Mucosa of rectum (tissue), 2 donors: ENCODE measurements around the gene PCAT7.

Experiments used
- H3K27ac ChIP-seq, 2 donors: one replicate each; pipeline ENCODE4 v1.7.0; 2013; ENCODE audit warnings: inconsistent platforms in 2 of 2, low read depth in 2 of 2, low read length in 2 of 2
- H3K27me3 ChIP-seq, 2 donors: one replicate each; pipeline ENCODE4 v1.7.0; 2013; ENCODE audit warnings: low read length in 2 of 2; ENCODE audit not compliant: control insufficient read depth in 2 of 2, insufficient read depth in 2 of 2
- H3K36me3 ChIP-seq, 2 donors: one replicate each; pipeline ENCODE4 v1.7.0; 2013; ENCODE audit warnings: low read length in 2 of 2; ENCODE audit not compliant: control insufficient read depth in 2 of 2, insufficient read depth in 2 of 2
- H3K4me1 ChIP-seq, 2 donors: one replicate each; pipeline ENCODE4 v1.7.0; 2013; ENCODE audit warnings: low read length in 2 of 2, mild to moderate bottlenecking in 1 of 2; ENCODE audit not compliant: control insufficient read depth in 2 of 2, insufficient read depth in 2 of 2
- H3K4me3 ChIP-seq, 2 donors: one replicate each; pipeline ENCODE4 v1.7.0; 2013; ENCODE audit warnings: low read length in 2 of 2
- H3K9ac ChIP-seq, 2 donors: one replicate each; pipeline ENCODE4 v1.7.0; 2013; ENCODE audit warnings: low read length in 2 of 2, low read depth in 1 of 2, mild to moderate bottlenecking in 1 of 2
- H3K9me3 ChIP-seq, 2 donors: one replicate each; pipeline ENCODE4 v1.7.0; 2013; ENCODE audit warnings: low read length in 2 of 2; ENCODE audit not compliant: control insufficient read depth in 2 of 2
- donor health status: healthy.
- donor health status: Normal muscosa, but diverticular disease.

Gene PCAT7

GRCh38 chr9:94599102-94599501 is 44.2 kb downstream of the PCAT7 start:
- no peaks in the 10 kb centered on the region for H3K36me3 ChIP-seq
- H3K4me1 ChIP-seq: peaks cover 18 to 27% of the 10 kb centered on the region in 2 donors
- no peak overlapping the region for H3K9ac ChIP-seq
- no peak overlapping the region for H3K27ac ChIP-seq
- H3K4me3 ChIP-seq: no peak overlapping the region
- H3K27me3 ChIP-seq: no peaks in the 10 kb centered on the region
- no peaks in the 10 kb centered on the region for H3K9me3 ChIP-seq

- Histone ChIP-seq H3K27me3 (no peaks in the 10 kb centered on the region), H3K36me3 (no peaks in the 10 kb centered on the region), H3K27ac (peak overlapping the region; percentile 52 to 60), H3K9ac (peak overlapping the region in 1 of 2 donors; percentile 60), H3K4me1 (peaks cover 27 to 35% of the 10 kb centered on the region in 2 donors), H3K9me3 (no peaks in the 10 kb centered on the region), H3K4me3 (no peak overlapping the region)
These were observed 45.4 kb downstream of the PCAT7 start for GRCh38 chr9:94600258-94600657.

GRCh38 chr9:94600715-94601114 is 45.8 kb downstream of the PCAT7 start:
- peak overlapping the region; percentile 52 to 60 for H3K27ac ChIP-seq
- no peaks in the 10 kb centered on the region for H3K9me3 ChIP-seq
- H3K36me3 ChIP-seq: no peaks in the 10 kb centered on the region
- H3K9ac ChIP-seq: no peak overlapping the region
- H3K4me1 ChIP-seq: peaks cover 28 to 37% of the 10 kb centered on the region in 2 donors
- H3K27me3 ChIP-seq: no peaks in the 10 kb centered on the region
- peak overlapping the region in 1 of 2 donors; percentile 17 for H3K4me3 ChIP-seq

- no peaks in the 10 kb centered on the region for H3K9me3 ChIP-seq
- no peaks in the 10 kb centered on the region for H3K27me3 ChIP-seq
- no peak overlapping the region for H3K4me3 ChIP-seq
- H3K27ac ChIP-seq: no peak overlapping the region
- no peak overlapping the region for H3K9ac ChIP-seq
- H3K4me1 ChIP-seq: peaks cover 46 to 57% of the 10 kb centered on the region in 2 donors
- no peaks in the 10 kb centered on the region for H3K36me3 ChIP-seq
These were observed 47.8 kb downstream of the PCAT7 start for GRCh38 chr9:94602666-94603065.

GRCh38 chr9:94603259-94604160 is 48.6 kb downstream of the PCAT7 start:
- Histone ChIP-seq H3K27ac (peak overlapping the region; percentile 62 to 83), H3K9me3 (no peaks in the 10 kb centered on the region), H3K27me3 (no peaks in the 10 kb centered on the region), H3K4me1 (peaks cover 53 to 64% of the 10 kb centered on the region in 2 donors), H3K36me3 (no peaks in the 10 kb centered on the region), H3K4me3 (peak overlapping the region in 1 of 2 donors; percentile 38), H3K9ac (peak overlapping the region in 1 of 2 donors; percentile 32)

- Histone ChIP-seq H3K9me3 (no peaks in the 10 kb centered on the region), H3K27ac (peak overlapping the region; percentile 91 to 96), H3K36me3 (no peaks in the 10 kb centered on the region), H3K4me3 (peak overlapping the region; percentile 32 to 57), H3K9ac (peak overlapping the region; percentile 58 to 64), H3K27me3 (no peaks in the 10 kb centered on the region), H3K4me1 (peaks cover 57 to 72% of the 10 kb centered on the region in 2 donors)
These were observed 52.0 kb downstream of the PCAT7 start for GRCh38 chr9:94606646-94607422.

- peak overlapping the region; percentile 32 to 57 for H3K4me3 ChIP-seq
- no peaks in the 10 kb centered on the region for H3K27me3 ChIP-seq
- no peaks in the 10 kb centered on the region for H3K36me3 ChIP-seq
- H3K27ac ChIP-seq: peak overlapping the region; percentile 91 to 96
- peaks cover 61 to 76% of the 10 kb centered on the region in 2 donors for H3K4me1 ChIP-seq
- H3K9ac ChIP-seq: peak overlapping the region; percentile 58 to 64
- H3K9me3 ChIP-seq: no peaks in the 10 kb centered on the region
These were observed 52.5 kb downstream of the PCAT7 start for GRCh38 chr9:94607423-94607691.

- Histone ChIP-seq H3K4me3 (no peak overlapping the region), H3K9me3 (no peaks in the 10 kb centered on the region), H3K9ac (no peak overlapping the region), H3K27me3 (no peaks in the 10 kb centered on the region), H3K27ac (peak overlapping the region in 1 of 2 donors; percentile 91), H3K36me3 (no peaks in the 10 kb centered on the region), H3K4me1 (peaks cover 42 to 52% of the 10 kb centered on the region in 2 donors)
These were observed 55.3 kb downstream of the PCAT7 start for GRCh38 chr9:94610181-94610606.

GRCh38 chr9:94611638-94612068 is 56.8 kb downstream of the PCAT7 start:
- Histone ChIP-seq H3K9ac (peak overlapping the region in 1 of 2 donors; percentile 26), H3K4me1 (peaks cover 31 to 40% of the 10 kb centered on the region in 2 donors), H3K27me3 (no peaks in the 10 kb centered on the region), H3K9me3 (no peaks in the 10 kb centered on the region), H3K27ac (peak overlapping the region; percentile 78 to 79), H3K4me3 (no peak overlapping the region), H3K36me3 (no peaks in the 10 kb centered on the region)

GRCh38 chr9:94612071-94612470 is 57.2 kb downstream of the PCAT7 start:
- Histone ChIP-seq H3K4me3 (no peak overlapping the region), H3K9ac (peak overlapping the region in 1 of 2 donors; percentile 26), H3K36me3 (no peaks in the 10 kb centered on the region), H3K27me3 (no peaks in the 10 kb centered on the region), H3K9me3 (no peaks in the 10 kb centered on the region), H3K4me1 (peaks cover 28 to 36% of the 10 kb centered on the region in 2 donors), H3K27ac (peak overlapping the region; percentile 78 to 79)
